ES-I3 (cell line): ENCODE data around the gene HYDIN.
"Not testable (repeated sequence)": the region's sequence is repeated elsewhere in the genome, so short reads cannot be mapped to it uniquely, and the experiment has no call there.

Experiments
- H3K36me3 ChIP-seq: 2 replicates; pipeline ENCODE4 v1.6.1; 2013; ENCODE audit warnings: mild to moderate bottlenecking, low read length, control low read depth, moderate library complexity; ENCODE audit not compliant: insufficient read depth
- H3K4me1 ChIP-seq: 2 replicates; pipeline ENCODE4 v1.6.1; 2013; ENCODE audit warnings: mild to moderate bottlenecking, control low read depth, low read length; ENCODE audit not compliant: insufficient read depth
- H3K9ac ChIP-seq: 2 replicates; pipeline ENCODE4 v1.6.1; 2013; ENCODE audit warnings: low read depth, mild to moderate bottlenecking, low read length, moderate library complexity
- H3K9me3 ChIP-seq: 2 replicates; pipeline ENCODE4 v1.6.1; 2013; ENCODE audit warnings: mild to moderate bottlenecking, low read length, moderate library complexity; ENCODE audit not compliant: control insufficient read depth, insufficient read depth

The HYDIN gene

DNA sequence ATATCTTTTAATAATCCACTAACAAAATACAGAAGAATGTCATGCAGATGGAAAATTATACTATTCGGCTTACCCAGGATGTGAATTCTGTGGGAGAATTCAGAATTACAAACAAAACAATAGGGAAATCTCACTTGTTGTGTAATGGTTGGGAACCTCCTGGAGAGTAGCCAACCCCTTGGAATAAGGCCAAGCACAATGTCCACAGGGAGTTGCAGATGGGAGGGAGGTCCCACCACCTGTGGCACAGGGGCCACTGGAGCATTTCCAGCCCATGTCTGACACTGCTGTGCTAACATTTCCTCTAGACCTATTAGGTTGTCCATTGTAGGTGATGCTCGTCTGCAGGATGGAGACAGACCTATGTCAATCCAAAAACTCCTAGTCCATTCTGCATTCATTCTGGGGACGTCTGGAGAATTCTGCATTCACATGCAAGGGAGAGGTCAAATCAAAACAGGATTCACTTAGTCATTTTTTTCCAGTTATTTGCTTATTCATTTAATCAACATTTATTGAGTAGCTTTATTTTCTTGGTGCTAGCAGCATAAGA lies 120.8 kb downstream of the HYDIN start:
- H3K4me1 ChIP-seq, H3K9me3 ChIP-seq, H3K9ac ChIP-seq, H3K36me3 ChIP-seq: not testable (repeated sequence)

DNA sequence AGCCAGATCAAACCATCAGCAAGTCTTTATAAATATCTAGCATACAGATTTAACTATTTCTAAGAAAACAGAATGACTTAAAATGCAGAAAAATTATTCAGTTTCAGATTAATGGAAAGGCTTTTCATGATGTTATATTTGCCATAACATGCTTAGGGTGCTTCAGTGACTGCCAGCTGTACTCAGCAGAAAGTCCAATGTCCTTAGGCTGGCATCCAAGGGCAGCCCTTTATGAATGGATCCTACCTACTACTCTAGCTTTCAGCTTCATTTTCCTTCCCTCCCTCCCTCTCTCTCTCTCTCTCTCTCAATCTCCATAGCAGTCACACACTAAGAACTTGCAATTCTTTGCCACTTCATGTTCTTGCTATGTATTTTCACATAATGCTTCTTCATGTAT lies 124.6 kb downstream of the HYDIN start:
- not testable (repeated sequence) for H3K36me3 ChIP-seq, H3K9me3 ChIP-seq, H3K9ac ChIP-seq, H3K4me1 ChIP-seq

DNA sequence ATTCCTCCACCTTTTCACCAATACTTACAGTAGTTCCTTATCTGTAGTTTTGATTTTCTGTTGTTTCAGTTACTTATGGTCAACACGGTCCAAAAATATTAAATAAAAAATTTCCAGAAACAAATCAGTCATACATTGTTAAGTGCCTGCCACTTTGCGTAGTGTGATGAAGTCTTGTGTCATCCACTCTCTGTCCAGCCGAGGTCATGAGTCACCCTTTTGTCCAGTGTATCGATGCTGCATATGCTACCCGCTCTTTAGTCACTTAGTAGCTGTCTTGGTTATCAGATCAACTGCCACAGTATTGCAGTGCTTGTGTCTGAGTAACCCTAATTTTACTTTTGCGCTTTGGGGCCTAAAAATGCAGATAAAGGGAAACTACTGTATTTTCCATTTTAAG lies 146.9 kb downstream of the HYDIN start:
- H3K9ac ChIP-seq, H3K36me3 ChIP-seq, H3K9me3 ChIP-seq, H3K4me1 ChIP-seq: not testable (repeated sequence)

DNA sequence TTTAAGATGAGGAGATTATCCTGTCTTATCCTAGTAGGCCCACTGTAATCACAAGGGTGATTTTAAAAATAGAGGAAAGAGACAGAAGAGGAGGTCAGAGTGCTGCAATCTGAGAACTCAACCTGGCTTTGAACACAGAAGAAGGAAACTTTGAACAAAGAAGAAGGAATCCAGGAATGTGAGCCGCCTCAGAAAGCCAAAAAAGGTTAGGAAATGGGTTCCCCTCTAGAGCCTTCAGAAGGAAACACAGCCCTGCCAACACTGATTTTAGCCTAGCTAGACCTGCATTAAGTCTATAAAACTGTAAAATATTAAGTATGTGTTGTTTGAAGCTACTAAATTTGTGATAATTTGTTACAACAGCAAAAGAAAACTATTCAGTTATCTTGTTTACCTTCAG lies 149.7 kb downstream of the HYDIN start:
- H3K9me3 ChIP-seq, H3K9ac ChIP-seq, H3K4me1 ChIP-seq, H3K36me3 ChIP-seq: not testable (repeated sequence)

DNA sequence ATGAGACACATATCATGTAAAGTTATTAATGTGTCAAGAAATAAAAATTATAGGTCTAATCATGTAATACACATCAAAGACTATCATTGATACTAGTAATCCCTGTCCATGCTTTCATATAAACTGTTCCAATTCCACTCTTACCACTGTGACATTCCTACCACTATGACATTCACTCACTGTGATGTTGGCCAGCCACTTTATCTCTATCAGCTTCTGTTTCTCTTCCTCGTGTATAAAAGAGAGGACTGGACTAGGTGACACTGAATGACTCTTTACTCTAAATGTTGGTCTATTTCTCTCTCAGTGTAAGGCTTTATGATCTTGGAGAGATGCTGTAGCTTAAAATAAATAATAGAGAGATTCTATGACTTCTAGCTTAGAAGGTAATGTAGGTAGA lies 150.3 kb downstream of the HYDIN start:
- not testable (repeated sequence) for H3K9ac ChIP-seq, H3K9me3 ChIP-seq, H3K4me1 ChIP-seq, H3K36me3 ChIP-seq

DNA sequence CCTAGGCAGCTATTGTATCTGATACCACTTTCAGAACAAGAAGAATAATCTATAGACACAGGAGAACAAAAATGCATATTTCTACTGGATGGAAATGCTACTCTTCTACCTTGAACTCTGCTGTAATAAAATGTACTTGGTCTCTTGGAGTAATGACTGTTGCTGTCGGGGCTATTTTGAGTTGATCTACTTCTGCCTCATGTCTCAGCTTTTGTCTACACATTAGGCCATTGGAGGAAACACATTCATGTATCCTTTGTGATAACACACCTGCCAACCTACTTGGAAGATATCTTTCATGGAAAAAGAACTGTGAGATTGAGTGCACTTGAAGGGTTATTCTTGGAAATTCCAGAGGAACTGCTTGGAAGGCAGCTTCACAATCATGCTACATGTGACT lies 159.9 kb downstream of the HYDIN start:
- H3K9me3 ChIP-seq, H3K4me1 ChIP-seq, H3K36me3 ChIP-seq, H3K9ac ChIP-seq: not testable (repeated sequence)

DNA sequence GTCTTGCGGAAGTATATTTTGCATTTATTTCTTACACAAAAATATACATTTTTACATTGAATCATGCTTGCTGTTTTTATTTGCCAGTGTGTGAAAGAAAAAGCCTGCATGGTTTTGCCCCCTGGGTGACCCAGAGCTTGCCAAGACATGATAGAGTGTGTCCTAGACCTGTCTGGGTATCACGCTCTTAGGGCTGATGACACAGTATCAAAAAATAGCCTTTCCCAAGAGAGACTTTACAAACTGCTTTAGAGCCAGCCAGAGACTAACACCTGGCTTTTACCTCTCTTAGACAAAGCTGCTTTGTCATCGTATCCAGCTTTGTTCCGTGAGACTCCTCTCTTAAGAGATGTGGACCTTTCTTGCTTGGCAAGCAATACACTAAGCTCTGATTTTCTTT lies 160.7 kb downstream of the HYDIN start:
- H3K36me3 ChIP-seq, H3K9ac ChIP-seq, H3K9me3 ChIP-seq: not testable (repeated sequence)

DNA sequence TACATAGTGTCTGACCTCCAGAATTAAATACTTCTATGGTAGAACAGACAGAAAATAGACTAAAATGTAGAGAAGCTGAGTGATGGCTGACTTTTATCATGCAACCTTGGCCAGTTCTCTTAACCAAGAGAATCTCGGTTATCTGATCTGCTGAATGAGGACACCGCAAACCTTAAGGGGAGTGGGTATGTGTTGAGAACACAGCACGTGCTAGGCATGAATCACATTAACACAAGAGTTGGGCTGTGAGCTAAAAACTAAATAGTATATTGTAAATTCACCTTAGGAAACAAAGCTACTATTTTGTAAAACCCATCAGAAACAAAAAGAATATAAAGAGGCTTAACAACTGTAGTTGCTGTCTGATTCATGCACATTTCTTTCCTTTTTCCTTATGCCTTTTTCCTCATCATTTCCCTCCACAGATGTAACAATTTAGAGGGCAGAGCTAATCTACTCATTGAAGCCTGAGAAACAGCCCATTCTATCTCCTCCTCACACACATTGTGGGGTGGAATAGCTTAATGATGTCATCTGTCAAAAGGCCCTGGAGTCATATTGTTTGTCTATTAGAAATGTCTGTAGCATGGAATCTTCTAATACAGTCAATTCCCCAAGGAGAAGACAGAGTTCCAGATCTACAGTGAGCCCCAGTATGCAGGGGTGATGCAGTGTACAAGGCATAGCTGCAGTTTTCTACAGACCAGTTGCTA lies 176.5 kb downstream of the HYDIN start:
- H3K9ac ChIP-seq, H3K9me3 ChIP-seq, H3K4me1 ChIP-seq, H3K36me3 ChIP-seq: not testable (repeated sequence)

More for the DNA sequence above, 160.7 kb downstream of the HYDIN start:
- H3K4me1 ChIP-seq, result not testable (repeated sequence)

DNA sequence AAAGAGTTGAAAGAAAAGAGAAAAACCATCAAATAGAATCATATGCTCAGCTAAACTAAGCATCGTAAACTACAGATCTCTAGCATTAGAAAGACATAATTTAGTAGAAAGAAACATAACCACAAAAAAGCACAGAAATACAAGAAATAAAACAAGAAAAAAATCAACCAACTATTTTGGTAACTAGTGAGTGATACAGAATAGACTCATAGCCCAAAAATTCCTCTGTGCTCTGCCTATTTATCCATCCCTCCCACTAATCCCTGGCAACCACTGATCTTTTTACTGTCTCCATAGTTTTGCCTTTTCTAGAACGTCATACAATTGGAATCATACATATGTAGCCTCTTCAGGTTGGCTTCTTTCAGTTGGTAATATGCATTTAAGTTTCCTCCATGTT lies 180.2 kb downstream of the HYDIN start:
- H3K9ac ChIP-seq, H3K36me3 ChIP-seq, H3K9me3 ChIP-seq, H3K4me1 ChIP-seq: not testable (repeated sequence)

DNA sequence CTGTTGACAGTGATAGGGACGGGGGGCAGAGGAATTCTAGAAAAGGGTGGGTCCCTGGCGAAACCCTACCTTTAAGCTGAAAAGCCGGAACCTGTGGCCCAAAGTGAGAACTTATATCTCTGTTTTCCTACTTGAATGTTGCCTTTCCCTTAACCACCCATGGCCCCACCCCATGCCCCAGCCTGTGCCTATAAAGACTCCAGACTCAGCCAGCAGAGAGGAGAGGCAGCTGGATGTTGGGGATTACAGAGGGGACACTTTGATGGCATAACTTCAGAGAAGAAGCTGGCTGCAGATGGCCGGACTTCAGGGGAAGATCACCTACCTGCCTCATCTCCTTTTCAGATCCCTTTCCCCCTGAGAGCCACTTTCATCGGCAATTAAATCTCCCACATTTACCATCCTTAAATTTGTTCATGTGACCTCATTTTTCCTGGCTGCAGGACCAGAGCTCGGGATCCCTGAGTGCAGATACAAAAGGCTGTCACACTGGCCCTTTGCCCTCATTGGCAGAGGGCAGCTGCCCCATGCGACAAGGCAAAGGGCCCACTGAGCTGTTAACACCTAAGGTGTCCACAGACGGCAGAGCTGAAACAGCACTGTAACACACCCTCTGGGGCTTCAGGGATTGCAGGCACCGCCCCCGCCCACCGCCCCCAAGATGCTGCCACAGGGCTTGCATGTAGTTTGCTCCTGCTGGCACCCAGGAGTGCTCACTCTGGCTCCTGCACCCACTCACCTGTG lies 191.0 kb downstream of the HYDIN start:
- H3K36me3 ChIP-seq, H3K9ac ChIP-seq, H3K9me3 ChIP-seq, H3K4me1 ChIP-seq: not testable (repeated sequence)

DNA sequence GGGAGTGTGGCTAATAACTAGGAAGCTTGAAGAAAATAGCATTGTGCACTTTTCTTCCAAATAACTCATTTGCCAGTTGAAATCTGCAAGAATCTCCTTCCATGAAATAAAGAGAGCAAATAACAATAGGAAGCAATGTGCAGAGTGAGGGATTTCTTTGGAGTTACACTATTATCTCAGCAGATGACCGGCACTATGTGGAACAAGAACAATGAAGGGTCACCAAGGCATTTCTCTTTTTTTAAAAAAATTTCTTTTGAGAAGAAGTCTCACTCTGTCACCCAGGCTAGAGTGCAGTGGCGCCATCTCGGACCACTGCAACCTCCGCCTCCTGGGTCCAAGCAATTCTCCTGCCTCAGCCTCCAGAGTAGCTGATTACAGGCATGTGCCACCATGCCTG lies 192.1 kb downstream of the HYDIN start:
- not testable (repeated sequence) for H3K36me3 ChIP-seq, H3K9me3 ChIP-seq, H3K4me1 ChIP-seq, H3K9ac ChIP-seq

DNA sequence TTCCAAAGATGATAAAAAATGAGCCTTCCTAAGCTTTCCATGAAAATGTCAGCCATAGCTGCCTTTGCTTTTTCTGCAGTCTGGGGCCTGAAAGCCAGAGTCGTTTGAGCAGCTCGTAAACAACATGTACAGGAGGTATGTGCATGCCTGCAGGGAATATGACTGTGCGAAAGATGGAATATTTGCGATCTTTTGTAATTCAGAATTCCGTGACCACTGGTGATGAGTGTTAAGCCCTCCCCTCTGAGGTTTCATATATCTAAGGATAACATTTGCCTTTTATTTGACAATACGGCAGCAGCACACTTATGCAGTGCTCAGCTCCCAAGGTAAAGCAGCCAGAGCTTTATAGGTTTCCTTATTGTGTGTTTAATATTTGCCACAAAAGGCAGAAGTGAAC lies 192.5 kb downstream of the HYDIN start:
- not testable (repeated sequence) for H3K9me3 ChIP-seq, H3K36me3 ChIP-seq, H3K4me1 ChIP-seq, H3K9ac ChIP-seq

DNA sequence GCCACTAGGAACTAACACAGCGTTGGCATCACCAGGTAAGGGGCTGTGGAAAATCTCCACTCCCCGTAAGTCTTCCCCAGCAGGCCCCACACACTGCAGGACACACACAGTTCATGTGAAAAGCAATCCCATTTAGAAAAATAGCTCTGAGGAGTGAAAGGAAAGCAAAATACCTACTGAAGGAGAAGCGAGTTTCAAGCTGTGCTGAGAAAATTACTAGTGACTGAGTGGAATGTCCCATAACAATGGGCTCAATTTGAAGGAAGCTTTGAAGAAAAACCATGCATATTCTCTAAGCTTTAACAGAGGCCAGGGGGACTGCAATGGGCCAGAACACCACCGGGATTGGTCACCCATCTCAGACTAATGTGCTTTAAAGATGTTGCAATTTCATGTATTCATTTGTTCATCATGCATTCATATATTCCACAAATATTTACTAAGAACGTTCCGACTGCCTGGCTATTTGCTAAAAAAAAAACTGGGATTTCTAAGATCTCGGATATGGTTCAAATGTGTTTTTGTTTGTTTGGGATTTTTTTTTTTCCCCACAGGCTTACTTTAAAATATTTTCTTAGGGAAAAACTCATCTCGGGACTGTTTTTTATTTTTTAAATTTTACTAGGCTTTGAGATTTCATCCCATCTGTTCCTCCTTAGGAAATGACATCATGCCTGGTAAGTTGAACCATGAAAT lies 202.3 kb downstream of the HYDIN start:
- H3K4me1 ChIP-seq, H3K36me3 ChIP-seq, H3K9ac ChIP-seq, H3K9me3 ChIP-seq: not testable (repeated sequence)

DNA sequence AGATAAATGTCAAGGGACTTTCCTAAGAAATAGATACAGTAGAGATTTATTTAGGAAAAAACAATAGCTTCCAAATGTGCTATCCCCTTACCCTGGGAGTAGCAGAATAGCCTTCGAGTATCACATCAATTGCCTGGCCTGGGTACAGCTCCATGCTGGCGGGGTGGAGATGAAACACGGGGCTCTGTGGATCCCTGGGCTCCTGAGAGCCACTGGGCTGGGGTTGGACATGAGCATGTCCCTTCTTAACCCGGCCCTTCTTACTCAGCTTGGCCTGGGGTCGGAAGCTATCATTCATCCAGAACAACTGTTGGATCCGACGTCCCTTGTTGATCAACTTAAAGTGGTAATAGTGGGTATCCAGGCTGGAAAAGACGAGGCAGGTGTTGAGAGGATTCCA lies 203.0 kb downstream of the HYDIN start:
- H3K4me1 ChIP-seq, H3K9me3 ChIP-seq, H3K36me3 ChIP-seq, H3K9ac ChIP-seq: not testable (repeated sequence)

DNA sequence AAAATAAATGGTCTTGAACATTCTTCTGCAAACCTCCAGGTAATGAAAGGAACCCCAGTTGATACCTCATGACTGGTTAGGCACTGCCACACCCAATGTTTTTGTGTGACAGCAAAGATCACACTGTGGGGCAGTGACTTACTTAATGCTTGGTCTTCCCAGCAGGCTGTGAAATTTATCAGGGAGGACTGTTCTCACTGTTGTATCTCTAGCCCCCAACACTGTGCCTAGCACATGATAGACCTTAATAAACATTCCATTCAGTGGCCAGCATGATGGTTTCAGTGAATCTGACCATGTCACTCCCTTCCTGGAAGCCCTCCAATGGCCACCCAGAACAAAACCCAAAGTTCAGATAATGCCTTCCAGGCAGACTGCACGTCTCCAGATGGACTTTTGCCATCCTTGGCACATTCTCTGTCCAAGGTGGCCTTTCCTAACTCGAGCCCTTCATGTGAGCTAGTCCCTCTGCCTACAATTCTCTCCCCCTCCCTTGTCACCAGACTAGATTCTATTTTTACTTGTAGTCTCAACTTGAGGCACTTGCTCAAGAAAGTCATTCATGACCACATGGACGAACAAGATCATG lies 206.6 kb downstream of the HYDIN start:
- not testable (repeated sequence) for H3K9me3 ChIP-seq, H3K4me1 ChIP-seq, H3K36me3 ChIP-seq, H3K9ac ChIP-seq
